Dendritic cell treated with granulocyte-macrophage colony-stimulating factor and Interleukin-4, amounts not matched to agents 40 ng/mL and 50 ng/mL, for 4 days (primary cell): ENCODE measurements around the gene GAPDHS.

Experiments
- H3K27ac Mint-ChIP-seq: one replicate; pipeline ENCODE4 v1.8.0; 2022; ENCODE audit warnings: mild to moderate bottlenecking, mixed read lengths
- H3K27me3 Mint-ChIP-seq: one replicate; pipeline ENCODE4 v1.8.0; 2022; ENCODE audit warnings: mild to moderate bottlenecking, mixed read lengths
- H3K36me3 Mint-ChIP-seq: one replicate; pipeline ENCODE4 v1.8.0; 2022; ENCODE audit warnings: low read depth, mixed read lengths
- H3K4me1 Mint-ChIP-seq: one replicate; pipeline ENCODE4 v1.8.0; 2022; ENCODE audit warnings: low read depth, mixed read lengths
- H3K4me3 Mint-ChIP-seq: one replicate; pipeline ENCODE4 v1.8.0; 2022; ENCODE audit warnings: mild to moderate bottlenecking, moderate library complexity, mixed read lengths
- H3K9me3 Mint-ChIP-seq: one replicate; pipeline ENCODE4 v1.8.0; 2022; ENCODE audit warnings: mixed read lengths
- intact Hi-C: fragments of 100-400 bp; cut with micrococcal nuclease; formaldehyde crosslinking; loops from one replicate; pipeline ENCODE4 v1.15.0; 2022

Gene GAPDHS

GRCh38 chr19:35501684-35502083 is 31.6 kb upstream of the GAPDHS start:
- intact Hi-C loops, result no loop called here
- Mint-ChIP-seq H3K4me1 (no peaks in the 10 kb centered on the region), H3K27ac (no peak overlapping the region), H3K36me3 (no peaks in the 10 kb centered on the region), H3K4me3 (no peak overlapping the region), H3K9me3 (no peaks in the 10 kb centered on the region), H3K27me3 (peaks cover 46% of the 10 kb centered on the region)

GRCh38 chr19:35502751-35503150 is 30.5 kb upstream of the GAPDHS start:
- no peak overlapping the region for H3K4me3 Mint-ChIP-seq
- intact Hi-C loops, result no loop called here
- no peaks in the 10 kb centered on the region for H3K9me3 Mint-ChIP-seq

GRCh38 chr19:35506011-35506410 is 27.2 kb upstream of the GAPDHS start:
- Mint-ChIP-seq H3K36me3 (no peaks in the 10 kb centered on the region), H3K4me1 (peaks cover 9% of the 10 kb centered on the region), H3K4me3 (no peak overlapping the region), H3K27me3 (peaks cover 74% of the 10 kb centered on the region), H3K27ac (no peak overlapping the region), H3K9me3 (no peaks in the 10 kb centered on the region)
- intact Hi-C loops, result no loop called here

More at GRCh38 chr19:35502751-35503150, 30.5 kb upstream of the GAPDHS start:
- no peaks in the 10 kb centered on the region for H3K4me1 Mint-ChIP-seq
- no peaks in the 10 kb centered on the region for H3K36me3 Mint-ChIP-seq
- no peak overlapping the region for H3K27ac Mint-ChIP-seq
- H3K27me3 Mint-ChIP-seq, result peaks cover 51% of the 10 kb centered on the region

- Mint-ChIP-seq H3K4me3 (no peak overlapping the region), H3K9me3 (no peaks in the 10 kb centered on the region), H3K27ac (no peak overlapping the region), H3K27me3 (peaks cover 82% of the 10 kb centered on the region), H3K4me1 (peaks cover 9% of the 10 kb centered on the region), H3K36me3 (no peaks in the 10 kb centered on the region)
- intact Hi-C loops, result no loop called here
These were observed 25.7 kb upstream of the GAPDHS start for GRCh38 chr19:35507561-35507960.

GRCh38 chr19:35508129-35508528 is 25.1 kb upstream of the GAPDHS start:
- intact Hi-C loops, result no loop called here
- Mint-ChIP-seq H3K27ac (no peak overlapping the region), H3K4me3 (no peak overlapping the region), H3K27me3 (peaks cover 81% of the 10 kb centered on the region), H3K4me1 (peaks cover 9% of the 10 kb centered on the region), H3K36me3 (no peaks in the 10 kb centered on the region), H3K9me3 (no peaks in the 10 kb centered on the region)

- Mint-ChIP-seq H3K27ac (no peak overlapping the region), H3K4me3 (no peak overlapping the region), H3K36me3 (no peaks in the 10 kb centered on the region), H3K4me1 (peaks cover 9% of the 10 kb centered on the region), H3K27me3 (peaks cover 86% of the 10 kb centered on the region), H3K9me3 (no peaks in the 10 kb centered on the region)
- intact Hi-C loops, result no loop called here
These were observed 24.1 kb upstream of the GAPDHS start for GRCh38 chr19:35509018-35509652.

GRCh38 chr19:35509861-35510625 is 23.2 kb upstream of the GAPDHS start:
- Mint-ChIP-seq H3K27ac (no peak overlapping the region), H3K4me1 (peaks cover 9% of the 10 kb centered on the region)

GRCh38 chr19:35510626-35510964 is 22.7 kb upstream of the GAPDHS start:
- H3K36me3 Mint-ChIP-seq, result no peaks in the 10 kb centered on the region
- H3K4me3 Mint-ChIP-seq, result no peak overlapping the region
- H3K27me3 Mint-ChIP-seq, result peaks cover 79% of the 10 kb centered on the region
- H3K9me3 Mint-ChIP-seq, result no peaks in the 10 kb centered on the region
- H3K4me1 Mint-ChIP-seq, result peaks cover 9% of the 10 kb centered on the region
- H3K27ac Mint-ChIP-seq, result no peak overlapping the region
- intact Hi-C loops, result loop anchor here (1.0 kb wide), 1 partner anchor 82 kb away; no protein-coding TSS in a partner anchor

More at GRCh38 chr19:35509861-35510625, 23.2 kb upstream of the GAPDHS start:
- intact Hi-C loops, result loop anchor here (1.0 kb wide), 1 partner anchor 82 kb away; no protein-coding TSS in a partner anchor
- H3K4me3 Mint-ChIP-seq, result no peak overlapping the region
- peaks cover 84% of the 10 kb centered on the region for H3K27me3 Mint-ChIP-seq
- no peaks in the 10 kb centered on the region for H3K36me3 Mint-ChIP-seq
- no peaks in the 10 kb centered on the region for H3K9me3 Mint-ChIP-seq

- Mint-ChIP-seq H3K27me3 (peaks cover 73% of the 10 kb centered on the region), H3K4me1 (peaks cover 9% of the 10 kb centered on the region), H3K4me3 (no peak overlapping the region), H3K36me3 (no peaks in the 10 kb centered on the region), H3K27ac (no peak overlapping the region), H3K9me3 (no peaks in the 10 kb centered on the region)
- intact Hi-C loops, result no loop called here
These were observed 21.9 kb upstream of the GAPDHS start for GRCh38 chr19:35511337-35511736.

GRCh38 chr19:35512831-35513627 is 20.2 kb upstream of the GAPDHS start:
- intact Hi-C loops, result no loop called here
- Mint-ChIP-seq H3K4me3 (no peak overlapping the region), H3K27ac (no peak overlapping the region), H3K4me1 (peaks cover 9% of the 10 kb centered on the region), H3K36me3 (no peaks in the 10 kb centered on the region), H3K27me3 (peaks cover 68% of the 10 kb centered on the region), H3K9me3 (no peaks in the 10 kb centered on the region)

- Mint-ChIP-seq H3K4me1 (peaks cover 9% of the 10 kb centered on the region), H3K27me3 (peaks cover 62% of the 10 kb centered on the region), H3K9me3 (no peaks in the 10 kb centered on the region), H3K36me3 (no peaks in the 10 kb centered on the region), H3K4me3 (no peak within 1 kb of the TSS), H3K27ac (no peak within 1 kb of the TSS)
- intact Hi-C loops, result no loop called here
These were observed 19.5 kb upstream of the GAPDHS start, which contains the start of gene DMKN for GRCh38 chr19:35513628-35514281. TSS of gene DMKN (minus strand) at chr19:35513649. CDS start at chr19:35513475, 174 bp downstream.

GRCh38 chr19:35514282-35514809 is 18.9 kb upstream of the GAPDHS start:
- Mint-ChIP-seq H3K36me3 (no peaks in the 10 kb centered on the region), H3K9me3 (no peaks in the 10 kb centered on the region), H3K4me3 (no peak overlapping the region), H3K27ac (no peak overlapping the region), H3K4me1 (peaks cover 13% of the 10 kb centered on the region), H3K27me3 (peaks cover 59% of the 10 kb centered on the region)
- intact Hi-C loops, result no loop called here

GRCh38 chr19:35516310-35516709 is 16.9 kb upstream of the GAPDHS start:
- Mint-ChIP-seq H3K9me3 (no peaks in the 10 kb centered on the region), H3K27me3 (peaks cover 43% of the 10 kb centered on the region), H3K4me1 (peaks cover 8% of the 10 kb centered on the region), H3K36me3 (no peaks in the 10 kb centered on the region), H3K27ac (no peak overlapping the region), H3K4me3 (no peak overlapping the region)
- intact Hi-C loops, result no loop called here
